Stimulated activated CD4-positive, alpha-beta T cell treated with anti-CD3 and anti-CD28 coated beads, Interleukin-2, amount 100 ng/mL, for 4 hours (primary cell): ENCODE measurements around the gene SPDYE1.

Experiments used
- DNase-seq: peaks from one replicate; pipeline ENCODE4 v3.0.0-alpha.2; 2020; ENCODE audit warnings: low read depth

Gene SPDYE1

DNA sequence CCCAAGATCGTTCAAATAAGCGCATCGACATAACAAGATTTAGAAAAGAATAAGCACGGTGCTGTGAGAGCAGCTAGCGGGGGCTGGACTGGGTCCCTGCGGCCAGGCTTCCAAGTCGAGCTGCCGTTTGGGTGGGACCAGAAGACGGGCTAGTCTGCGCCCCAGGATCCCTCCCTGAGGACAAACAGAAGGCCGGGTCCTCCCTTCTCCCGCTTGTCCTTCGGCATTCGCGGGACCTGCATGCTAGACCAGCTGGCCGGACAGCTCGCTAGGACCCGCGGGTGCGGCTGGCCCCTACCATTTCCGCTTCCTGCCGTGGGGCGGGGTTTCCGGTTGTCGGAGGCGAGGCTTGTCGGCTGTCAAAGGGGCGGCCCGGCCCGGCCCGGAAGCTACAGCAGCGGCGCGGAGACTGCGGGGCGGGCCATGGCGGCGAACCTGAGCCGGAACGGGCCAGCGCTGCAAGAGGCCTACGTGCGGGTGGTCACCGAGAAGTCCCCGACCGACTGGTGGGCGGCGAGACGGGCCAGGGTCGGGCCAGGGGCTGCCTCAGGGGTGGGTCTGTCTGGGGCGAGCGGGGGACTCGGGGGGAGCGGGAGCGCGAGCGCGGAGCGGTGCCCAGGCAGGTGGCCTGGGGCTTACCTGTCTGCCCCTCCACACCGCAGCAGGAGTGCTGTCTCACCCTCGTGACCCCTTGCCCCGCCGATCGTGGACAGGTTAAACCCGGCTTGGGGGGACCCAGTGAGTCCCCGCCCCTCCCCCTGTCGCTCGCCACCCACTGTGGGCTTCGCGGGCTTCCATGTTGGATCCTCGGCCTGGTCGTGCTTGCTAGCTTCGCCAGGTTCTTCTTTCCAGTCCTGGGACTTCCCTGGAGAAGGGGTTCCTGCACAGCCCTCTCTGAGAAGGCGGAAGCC, 46.9 kb downstream of the SPDYE1 start, which contains the start of gene DBNL:
DBNL (plus strand) TSS at position 388 of the 911 bp plus-strand sequence; CDS start at position 424, 36 bp downstream.
- DNase-seq: peak; percentile 80

DNA sequence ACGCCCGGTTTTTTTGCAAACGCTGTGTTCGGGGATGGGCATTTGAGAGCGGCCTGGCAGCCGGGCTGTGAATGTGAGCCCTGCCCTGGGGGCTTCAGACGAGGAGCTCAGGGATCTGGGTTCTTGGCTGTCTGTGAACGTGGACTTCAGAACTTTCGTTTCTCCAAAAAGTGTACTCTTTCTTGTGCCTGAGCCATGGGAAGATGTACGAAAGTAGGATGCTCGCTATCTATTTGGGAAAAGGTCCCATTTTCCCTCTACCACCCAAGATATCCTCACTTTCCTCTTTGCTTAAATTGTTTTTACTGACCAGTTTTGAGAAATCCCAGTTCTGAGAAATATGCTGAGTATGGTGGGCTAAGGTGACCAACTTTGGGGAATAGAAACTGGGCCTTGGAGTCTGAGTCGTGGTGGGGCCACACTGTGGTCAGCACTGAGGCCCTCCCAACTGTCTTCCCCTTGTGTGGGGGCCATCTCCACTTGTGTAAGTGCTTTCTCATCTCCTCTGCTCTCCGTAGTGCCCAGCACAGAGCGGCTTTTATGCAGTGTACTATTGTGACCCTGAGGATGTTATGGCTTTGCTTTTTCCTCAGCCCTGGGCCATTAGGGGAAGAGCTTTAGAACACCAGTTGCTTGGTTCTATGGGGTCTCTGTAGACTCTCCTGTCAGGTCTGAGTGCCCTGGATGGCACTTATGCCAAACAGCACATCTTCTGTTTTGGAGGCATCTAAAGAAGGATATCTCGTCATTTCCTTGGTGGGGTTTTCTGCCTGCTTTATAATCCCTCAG, 47.7 kb downstream of the SPDYE1 start:
- DNase-seq: no peak

DNA sequence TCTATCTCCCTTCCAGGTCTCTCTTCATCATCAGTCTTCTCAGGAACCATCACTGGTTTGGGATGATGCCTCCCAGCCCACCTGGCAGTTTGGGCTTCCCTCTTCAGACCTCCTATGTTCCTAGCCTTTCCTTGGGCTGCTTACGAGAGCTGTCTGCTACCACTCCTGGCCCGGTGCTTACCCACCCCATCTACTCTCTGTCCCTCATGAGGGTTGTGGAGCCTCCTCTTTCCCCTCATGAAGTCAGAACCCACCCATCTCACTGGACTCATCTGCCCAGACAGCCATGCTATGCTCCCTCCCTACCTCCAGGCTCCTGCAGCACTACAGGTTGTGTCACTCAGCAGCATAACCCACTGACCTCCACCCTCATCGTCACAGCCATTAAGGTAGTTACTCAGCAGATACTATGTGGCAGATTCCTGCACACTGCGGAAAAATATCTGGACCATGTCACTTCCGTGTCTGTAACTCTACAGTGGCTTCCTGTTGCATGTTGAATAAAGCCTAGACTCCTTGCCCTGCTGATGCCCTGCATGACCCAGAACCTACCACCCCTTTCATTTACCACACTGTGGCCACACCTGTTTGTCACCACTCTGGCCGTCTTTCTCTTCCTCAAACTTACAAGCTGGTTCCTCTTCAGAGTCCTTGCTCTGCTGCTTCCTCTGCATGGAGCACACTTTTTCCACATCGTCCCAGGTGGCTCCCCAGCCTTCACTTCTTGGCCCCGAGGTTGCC, 48.8 kb downstream of the SPDYE1 start:
- DNase-seq: no peak

DNA sequence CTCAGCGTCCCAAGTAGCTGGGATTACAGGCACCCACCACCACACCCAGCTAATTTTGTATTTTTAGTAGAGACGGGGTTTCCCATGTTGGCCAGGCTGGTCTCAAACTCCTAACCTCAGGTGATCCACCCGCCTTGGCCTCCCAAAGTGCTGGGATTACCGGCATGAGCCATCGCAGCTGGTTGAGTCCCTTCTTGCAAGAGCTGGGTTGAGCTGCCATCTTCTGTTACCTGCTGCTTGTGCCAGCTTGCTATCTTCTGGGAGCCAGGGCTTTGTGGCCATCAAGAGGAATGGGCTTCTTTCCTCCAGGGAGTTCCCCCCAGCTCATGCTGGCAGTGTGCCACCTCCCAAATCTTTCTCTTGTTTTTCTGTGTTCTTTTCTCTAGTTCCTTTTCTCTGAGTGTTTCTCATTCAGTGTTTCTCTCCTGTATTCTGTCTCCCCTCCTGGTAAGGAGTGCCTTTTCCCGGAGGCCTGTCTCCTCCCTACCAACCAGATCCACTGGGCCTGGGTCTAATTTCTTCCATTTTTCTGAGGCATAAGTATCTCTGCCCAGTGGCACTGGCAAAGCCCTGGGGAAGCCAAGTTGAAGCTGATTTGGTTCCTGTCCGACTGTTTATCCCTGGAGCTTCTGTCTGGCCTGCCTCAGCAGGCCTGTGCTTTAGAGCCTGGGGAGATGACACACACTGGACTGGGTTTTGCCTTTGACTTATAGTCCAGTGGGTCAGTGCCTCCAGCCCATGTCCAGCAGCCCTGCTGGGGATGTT, 50.5 kb downstream of the SPDYE1 start:
- no peak for DNase-seq

DNA sequence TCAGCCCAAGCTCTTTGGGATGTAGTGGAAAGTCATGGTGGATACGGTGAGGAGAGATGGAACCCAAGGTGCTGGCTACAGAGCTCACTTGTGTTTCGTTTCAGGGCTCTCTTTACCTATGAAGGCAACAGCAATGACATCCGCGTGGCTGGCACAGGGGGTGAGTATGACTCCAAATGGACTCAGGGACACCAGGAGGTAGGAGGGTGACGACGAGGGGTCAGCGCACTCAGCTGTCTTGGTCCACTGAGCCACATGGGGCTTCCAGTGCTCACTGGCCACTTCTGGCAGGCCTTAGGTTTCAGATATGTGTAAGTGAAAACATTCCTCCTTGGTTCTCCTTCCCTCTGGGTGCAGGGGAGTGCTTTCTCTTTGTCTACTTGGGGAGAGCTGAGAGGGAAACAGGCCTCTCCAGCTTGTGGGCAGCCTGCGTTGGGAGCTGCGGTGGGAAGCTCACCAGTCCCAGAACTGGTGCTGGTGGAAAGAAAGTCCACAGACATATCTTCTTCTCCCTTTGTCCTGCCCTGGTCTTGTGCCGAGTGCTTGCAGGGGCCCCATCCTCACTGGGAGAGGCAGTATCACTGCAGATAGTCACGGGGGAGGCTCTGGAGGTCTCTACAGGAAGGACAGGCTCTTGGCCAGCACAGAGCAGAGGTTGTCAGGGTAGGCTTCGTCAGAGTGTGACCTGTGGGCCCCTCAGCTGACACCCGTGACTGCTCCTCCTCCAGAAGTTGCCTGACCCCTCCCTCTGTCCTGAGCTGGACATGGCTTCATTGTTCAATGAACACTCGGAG, 52.6 kb downstream of the SPDYE1 start:
- DNase-seq: no peak

DNA sequence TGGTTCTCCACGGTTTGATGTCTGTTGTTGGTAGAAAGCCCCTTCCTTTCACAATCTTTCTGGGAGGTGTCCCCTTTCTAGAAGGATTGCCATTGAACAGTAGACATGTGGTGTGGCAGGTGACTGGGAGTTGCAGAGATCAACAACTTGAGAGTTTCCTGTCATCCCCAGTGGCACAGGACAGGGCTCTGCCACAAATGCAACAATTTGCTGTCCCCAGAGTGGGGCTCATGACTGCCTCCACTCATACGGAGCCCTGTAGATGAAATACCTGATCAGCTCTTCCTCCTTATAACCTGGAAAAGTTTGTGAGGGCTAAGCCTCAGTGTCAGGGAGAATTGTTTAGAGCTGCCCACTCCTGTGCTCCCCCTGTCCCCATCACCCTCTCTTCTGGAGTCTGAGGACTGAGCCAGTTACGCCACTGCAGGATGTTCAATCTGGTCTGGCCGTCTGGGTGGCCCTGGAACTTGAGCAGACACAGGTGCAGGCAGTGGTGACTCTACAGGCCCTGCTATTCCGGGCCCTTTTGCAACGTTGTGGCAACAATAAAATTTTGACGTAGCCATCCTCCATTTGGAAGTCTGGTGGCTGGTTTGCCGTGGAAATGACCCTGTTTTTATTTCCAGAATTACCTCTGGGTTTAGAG, 53.3 kb downstream of the SPDYE1 start:
- no peak for DNase-seq

DNA sequence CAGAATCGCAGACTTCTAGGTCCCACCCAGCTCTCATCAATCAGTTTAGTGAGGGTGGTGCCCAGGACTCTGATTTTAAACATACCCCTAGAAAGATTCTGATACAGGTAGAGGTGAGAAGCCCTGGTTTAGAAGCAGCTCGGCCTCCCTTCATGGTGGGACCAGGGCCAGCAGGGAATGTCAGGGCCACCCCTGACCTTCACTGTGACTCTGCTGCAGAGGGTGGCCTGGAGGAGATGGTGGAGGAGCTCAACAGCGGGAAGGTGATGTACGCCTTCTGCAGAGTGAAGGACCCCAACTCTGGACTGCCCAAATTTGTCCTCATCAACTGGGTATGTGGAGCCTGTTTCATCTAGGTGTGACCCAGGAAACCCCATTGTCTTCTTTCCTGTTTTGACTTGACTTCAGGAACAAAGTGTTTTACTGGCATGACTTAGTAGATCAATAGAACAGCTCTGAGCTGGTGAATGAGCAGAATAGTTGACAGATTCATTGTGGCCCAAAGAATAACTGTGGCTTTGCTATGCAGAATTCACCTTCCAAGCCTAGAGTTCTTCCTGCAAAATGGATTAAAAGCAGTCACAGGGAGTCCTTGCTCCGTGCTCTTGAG, 54.0 kb downstream of the SPDYE1 start:
- no peak for DNase-seq

DNA sequence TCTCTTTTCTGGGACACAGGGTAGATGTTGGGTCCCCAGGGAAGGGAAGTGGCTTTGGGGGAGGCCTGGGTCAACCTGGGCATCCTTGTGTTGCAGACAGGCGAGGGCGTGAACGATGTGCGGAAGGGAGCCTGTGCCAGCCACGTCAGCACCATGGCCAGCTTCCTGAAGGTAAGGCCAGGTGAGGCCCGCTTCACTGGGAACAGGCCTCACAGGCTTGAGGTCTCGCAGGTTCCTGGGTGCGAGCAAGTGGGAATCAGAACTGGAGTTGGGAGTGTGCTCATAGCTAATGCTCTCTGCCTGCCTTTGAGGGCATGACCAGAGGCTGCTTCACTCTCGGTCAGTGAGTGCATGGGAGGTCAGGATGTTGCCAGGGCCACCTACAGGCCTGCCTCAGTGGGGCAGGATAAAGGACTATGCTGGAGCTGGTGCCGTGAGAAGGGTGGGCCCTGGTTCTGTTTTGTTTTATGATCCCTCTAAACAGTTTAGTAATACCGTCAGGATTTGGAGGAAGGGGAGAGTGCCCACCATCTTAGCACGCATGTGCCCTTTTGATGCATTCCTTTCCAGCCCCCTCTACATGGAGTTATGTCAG, 55.2 kb downstream of the SPDYE1 start:
- DNase-seq: no peak

DNA sequence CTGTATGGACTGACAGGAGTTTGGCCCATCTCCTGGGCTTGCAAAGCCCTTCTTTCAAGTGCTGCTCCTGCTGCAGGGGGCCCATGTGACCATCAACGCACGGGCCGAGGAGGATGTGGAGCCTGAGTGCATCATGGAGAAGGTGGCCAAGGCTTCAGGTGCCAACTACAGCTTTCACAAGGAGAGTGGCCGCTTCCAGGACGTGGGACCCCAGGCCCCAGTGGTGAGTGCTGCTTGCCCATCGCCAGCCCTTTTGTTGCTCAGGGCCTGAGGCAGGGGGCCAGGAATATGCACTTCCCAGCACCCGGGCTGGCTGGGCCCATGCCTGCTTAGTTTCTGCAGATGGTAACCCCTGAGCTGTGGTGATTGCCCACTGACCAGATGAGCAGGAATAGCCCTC, 59.0 kb downstream of the SPDYE1 start:
- DNase-seq: no peak

DNA sequence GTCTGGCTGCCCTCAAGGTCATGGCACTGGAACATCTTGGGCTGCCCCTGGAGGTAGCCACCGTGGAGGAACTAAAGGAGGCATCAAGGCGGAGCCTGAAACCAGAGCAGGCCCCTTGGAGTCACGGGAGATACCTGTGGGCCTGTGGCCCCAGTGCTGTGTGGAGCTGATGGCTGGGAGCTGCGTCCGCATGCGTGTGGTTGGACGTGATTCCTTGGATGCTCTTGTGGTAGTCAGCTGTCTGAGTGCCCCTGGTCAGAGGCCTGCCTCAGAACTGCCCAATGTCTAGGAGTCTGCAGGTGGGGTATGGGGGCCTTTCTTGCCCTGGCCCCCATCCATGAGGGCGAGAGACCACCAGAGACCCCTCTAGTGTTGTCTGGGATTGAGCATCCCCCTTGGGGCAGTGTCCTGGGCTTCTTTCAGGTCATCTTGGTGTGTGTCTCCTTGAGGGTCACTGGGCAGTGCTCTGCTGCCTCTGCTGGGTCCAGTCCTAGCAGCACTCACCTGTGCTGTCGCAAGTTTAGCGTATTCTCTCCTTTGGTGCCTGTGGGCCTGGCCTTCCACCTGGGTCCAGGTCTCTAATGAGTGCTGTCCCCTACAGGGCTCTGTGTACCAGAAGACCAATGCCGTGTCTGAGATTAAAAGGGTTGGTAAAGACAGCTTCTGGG, 59.6 kb downstream of the SPDYE1 start:
- no peak for DNase-seq

DNA sequence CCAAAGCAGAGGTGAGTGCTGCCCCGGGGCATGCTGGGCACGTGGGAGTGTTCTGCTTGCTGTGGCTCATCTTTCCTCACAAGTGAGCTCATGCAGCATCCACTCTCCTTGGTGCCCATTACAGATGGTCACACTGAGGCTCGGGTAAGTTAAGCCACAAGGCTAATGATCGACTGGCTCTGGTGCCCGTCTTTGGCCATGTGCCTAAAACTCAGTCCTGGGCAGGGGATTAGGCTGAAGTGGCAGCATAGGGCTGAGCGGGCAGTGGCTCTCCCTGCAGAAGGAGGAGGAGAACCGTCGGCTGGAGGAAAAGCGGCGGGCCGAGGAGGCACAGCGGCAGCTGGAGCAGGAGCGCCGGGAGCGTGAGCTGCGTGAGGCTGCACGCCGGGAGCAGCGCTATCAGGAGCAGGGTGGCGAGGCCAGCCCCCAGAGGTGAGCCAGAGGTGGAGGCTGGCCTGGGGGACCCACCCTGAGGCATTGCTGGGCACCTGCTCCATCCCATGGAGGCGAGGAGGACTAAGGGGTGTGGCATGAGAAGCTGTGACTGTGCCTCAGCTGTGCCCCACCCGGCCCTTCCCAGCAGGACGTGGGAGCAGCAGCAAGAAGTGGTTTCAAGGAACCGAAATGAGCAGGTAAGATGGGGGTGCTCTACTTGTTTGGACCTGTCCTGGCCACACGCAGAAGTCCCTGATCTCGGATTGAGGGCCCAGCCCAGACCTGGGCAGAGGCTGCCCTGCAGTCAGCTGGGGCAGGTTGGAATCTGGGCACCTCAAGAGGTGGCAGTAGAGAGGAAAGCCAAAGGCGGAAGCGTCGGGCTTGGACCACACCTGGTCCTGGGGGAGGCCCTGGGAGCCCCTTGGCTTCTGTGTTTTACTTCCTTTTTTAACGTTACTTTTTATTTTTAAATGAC, 60.4 kb downstream of the SPDYE1 start:
- DNase-seq: no peak

DNA sequence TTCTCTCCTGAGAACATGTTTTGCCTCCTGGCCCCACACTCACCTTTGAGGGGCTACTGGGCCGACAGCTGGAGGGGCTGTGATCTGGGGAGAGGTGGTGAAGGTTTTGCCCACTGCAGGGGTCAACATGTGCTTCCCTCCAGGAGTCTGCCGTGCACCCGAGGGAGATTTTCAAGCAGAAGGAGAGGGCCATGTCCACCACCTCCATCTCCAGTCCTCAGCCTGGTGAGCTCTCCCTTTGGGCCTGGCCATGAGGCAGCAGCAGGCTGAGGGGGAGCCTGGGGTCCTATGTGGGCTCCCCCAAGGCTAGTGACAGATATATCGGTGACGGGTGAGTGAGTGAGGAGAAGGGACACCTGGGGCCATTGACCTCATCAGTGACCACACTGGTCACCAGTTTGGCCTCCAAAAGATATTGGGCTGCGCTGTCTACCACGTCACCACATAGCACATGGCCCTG, 61.1 kb downstream of the SPDYE1 start:
- no peak for DNase-seq

DNA sequence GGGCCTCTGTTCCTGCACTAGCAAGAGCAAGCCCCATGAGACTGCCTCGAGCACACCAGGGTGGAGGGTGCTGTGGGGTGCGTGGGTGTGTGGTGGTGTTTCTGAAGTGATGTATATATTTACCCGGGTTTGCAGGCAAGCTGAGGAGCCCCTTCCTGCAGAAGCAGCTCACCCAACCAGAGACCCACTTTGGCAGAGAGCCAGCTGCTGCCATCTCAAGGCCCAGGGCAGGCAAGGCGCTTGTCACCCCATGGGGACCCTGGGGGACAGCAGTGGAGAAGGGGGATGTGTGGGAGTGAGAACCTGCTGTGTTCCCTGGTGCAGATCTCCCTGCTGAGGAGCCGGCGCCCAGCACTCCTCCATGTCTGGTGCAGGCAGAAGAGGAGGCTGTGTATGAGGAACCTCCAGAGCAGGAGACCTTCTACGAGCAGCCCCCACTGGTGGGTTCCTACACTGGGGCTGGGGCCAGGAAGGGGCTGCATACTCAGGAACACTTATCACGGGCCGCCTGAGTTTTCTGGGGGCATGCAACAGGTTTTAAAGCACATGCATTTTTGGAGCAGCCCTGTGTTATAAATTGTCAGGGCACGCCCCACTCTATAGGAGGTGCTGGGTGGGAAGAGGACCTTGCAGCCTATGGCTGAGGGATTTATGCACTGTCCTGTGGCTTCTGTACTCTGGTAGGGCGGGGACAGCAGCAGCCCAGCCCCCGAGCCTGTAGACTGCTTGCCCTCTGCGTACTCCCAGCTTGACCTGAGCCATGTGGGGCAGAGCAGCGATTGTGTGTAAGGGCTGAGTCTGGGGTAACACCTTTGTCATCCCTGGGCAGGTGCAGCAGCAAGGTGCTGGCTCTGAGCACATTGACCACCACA, 61.8 kb downstream of the SPDYE1 start:
- no peak for DNase-seq
